ENCODE measurements around the gene ARL6IP5.

The ARL6IP5 gene

DNA sequence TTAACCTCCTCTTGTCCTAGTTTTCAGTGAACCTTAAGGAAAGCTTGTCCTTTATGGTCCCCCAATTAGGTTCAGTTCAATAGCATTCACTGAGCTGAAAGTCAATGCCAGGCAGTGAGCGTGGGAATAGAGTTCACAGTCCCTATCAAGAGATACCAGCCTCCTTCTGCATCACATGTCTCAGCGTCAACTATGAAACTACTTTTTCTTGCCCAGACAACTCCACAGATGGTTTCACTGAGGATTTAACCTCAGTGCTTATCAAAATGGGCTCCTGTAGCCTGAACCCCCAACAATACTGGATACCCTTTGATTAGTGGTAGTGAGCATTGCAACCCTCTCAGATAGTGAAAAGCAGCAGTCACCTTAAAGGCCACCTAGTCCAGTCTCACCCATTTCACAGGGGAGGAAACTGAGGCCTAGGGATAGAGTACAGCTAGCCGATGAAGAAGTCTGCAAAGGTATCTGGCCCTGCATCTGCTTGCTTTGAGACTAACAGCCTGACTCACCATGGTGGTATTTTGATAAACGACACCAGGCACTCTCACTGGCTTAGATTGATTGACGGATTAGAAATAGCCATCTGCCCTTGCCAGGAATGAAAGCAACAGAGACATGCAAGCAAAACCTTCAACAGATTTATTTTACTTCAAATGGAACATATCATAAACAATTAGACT lies 3.0 kb upstream of the ARL6IP5 start:
- no peak for TF ChIP-seq FOXM1 (IDR thresholded peaks at IDR 0.05; ENCODE audit: borderline replicate concordance, low read depth)
- no peak for TF ChIP-seq EGR1 (IDR thresholded peaks at IDR 0.05)
- TF ChIP-seq TAF1 (IDR thresholded peaks at IDR 0.05; ENCODE audit: low read depth) = no peak
- no peak for TF ChIP-seq RAD21 (IDR thresholded peaks at IDR 0.05; ENCODE audit: low read depth)
- no peak for TF ChIP-seq TCF12 (IDR thresholded peaks at IDR 0.05; ENCODE audit: low read depth)
- no peak for TF ChIP-seq YY1 (IDR thresholded peaks at IDR 0.05; ENCODE audit: low read depth)
- TF ChIP-seq NFIC (IDR thresholded peaks at IDR 0.05) = no peak
- no peak for TF ChIP-seq CEBPB (IDR thresholded peaks at IDR 0.05)
- TF ChIP-seq, protein P1, sequence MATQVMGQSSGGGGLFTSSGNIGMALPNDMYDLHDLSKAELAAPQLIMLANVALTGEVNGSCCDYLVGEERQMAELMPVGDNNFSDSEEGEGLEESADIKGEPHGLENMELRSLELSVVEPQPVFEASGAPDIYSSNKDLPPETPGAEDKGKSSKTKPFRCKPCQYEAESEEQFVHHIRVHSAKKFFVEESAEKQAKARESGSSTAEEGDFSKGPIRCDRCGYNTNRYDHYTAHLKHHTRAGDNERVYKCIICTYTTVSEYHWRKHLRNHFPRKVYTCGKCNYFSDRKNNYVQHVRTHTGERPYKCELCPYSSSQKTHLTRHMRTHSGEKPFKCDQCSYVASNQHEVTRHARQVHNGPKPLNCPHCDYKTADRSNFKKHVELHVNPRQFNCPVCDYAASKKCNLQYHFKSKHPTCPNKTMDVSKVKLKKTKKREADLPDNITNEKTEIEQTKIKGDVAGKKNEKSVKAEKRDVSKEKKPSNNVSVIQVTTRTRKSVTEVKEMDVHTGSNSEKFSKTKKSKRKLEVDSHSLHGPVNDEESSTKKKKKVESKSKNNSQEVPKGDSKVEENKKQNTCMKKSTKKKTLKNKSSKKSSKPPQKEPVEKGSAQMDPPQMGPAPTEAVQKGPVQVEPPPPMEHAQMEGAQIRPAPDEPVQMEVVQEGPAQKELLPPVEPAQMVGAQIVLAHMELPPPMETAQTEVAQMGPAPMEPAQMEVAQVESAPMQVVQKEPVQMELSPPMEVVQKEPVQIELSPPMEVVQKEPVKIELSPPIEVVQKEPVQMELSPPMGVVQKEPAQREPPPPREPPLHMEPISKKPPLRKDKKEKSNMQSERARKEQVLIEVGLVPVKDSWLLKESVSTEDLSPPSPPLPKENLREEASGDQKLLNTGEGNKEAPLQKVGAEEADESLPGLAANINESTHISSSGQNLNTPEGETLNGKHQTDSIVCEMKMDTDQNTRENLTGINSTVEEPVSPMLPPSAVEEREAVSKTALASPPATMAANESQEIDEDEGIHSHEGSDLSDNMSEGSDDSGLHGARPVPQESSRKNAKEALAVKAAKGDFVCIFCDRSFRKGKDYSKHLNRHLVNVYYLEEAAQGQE (IDR thresholded peaks at IDR 0.05; ENCODE audit: low read depth) = no peak
- TF ChIP-seq EP300 (IDR thresholded peaks at IDR 0.05; ENCODE audit: borderline replicate concordance) = no peak
- TF ChIP-seq ZBTB7A (IDR thresholded peaks at IDR 0.05; ENCODE audit: low read depth) = no peak
- TF ChIP-seq, protein P2, sequence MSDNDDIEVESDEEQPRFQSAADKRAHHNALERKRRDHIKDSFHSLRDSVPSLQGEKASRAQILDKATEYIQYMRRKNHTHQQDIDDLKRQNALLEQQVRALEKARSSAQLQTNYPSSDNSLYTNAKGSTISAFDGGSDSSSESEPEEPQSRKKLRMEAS (IDR thresholded peaks at IDR 0.05) = no peak
- no peak for TF ChIP-seq CREB1 (IDR thresholded peaks at IDR 0.05; ENCODE audit: low read depth)

DNA sequence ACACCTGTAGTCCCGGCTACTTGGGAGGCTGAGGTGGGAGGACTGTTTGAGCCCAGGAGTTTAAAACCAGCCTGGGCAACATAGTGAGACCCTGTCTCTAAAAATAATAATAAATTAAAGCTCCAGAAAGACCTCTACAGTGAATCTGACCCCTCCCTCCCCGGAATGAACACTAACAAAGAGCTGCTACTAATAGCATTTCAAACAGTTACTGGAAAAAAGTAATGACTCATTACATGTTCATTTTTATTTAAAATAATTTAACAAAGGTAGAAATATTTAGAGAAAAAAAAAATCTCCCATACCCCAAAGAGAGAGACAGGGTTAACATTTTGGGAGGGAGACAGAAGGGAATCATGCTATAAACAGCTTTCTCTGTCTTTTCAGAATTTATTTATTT lies 2.4 kb upstream of the ARL6IP5 start:
- TF ChIP-seq RAD21 (IDR thresholded peaks at IDR 0.05; ENCODE audit: low read depth) (no peak), TCF12 (IDR thresholded peaks at IDR 0.05; ENCODE audit: low read depth) (no peak), EP300 (IDR thresholded peaks at IDR 0.05; ENCODE audit: borderline replicate concordance) (no peak), TEAD4 (IDR thresholded peaks at IDR 0.05) (no peak), TAF1 (IDR thresholded peaks at IDR 0.05; ENCODE audit: low read depth) (no peak), EGR1 (IDR thresholded peaks at IDR 0.05) (no peak), CEBPB (IDR thresholded peaks at IDR 0.05) (no peak), CREB1 (IDR thresholded peaks at IDR 0.05; ENCODE audit: low read depth) (no peak), ZBTB7A (IDR thresholded peaks at IDR 0.05; ENCODE audit: low read depth) (no peak), YY1 (IDR thresholded peaks at IDR 0.05; ENCODE audit: low read depth) (no peak), FOXM1 (IDR thresholded peaks at IDR 0.05; ENCODE audit: borderline replicate concordance, low read depth) (no peak), NFIC (IDR thresholded peaks at IDR 0.05) (no peak)
- TF ChIP-seq, protein P3, sequence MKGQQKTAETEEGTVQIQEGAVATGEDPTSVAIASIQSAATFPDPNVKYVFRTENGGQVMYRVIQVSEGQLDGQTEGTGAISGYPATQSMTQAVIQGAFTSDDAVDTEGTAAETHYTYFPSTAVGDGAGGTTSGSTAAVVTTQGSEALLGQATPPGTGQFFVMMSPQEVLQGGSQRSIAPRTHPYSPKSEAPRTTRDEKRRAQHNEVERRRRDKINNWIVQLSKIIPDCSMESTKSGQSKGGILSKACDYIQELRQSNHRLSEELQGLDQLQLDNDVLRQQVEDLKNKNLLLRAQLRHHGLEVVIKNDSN (IDR thresholded peaks at IDR 0.05) = no peak
- TF ChIP-seq, protein P2 (IDR thresholded peaks at IDR 0.05) = no peak
- TF ChIP-seq, protein P1 (IDR thresholded peaks at IDR 0.05; ENCODE audit: low read depth) = no peak

DNA sequence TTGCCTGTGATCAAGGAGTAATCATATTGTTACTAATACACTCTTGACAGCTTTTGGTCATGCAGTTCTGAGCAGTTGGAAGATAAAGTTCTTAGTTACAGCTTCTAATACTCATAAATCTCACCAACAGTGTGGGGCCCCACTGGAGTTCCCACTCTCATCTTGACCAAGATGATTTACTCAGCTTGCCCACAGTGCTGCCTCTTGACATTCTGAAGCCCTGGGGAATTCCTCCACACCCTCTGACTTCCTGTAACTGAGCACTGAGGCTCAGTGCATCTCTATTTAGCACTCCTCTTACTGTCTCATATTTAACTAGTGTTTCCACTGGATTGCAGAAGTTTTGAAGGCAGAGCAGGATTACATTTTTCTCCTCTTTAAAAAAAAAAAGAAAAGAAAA lies 1.9 kb upstream of the ARL6IP5 start:
- TF ChIP-seq ZBTB7A (IDR thresholded peaks at IDR 0.05; ENCODE audit: low read depth) = no peak
- TF ChIP-seq, protein P1 (IDR thresholded peaks at IDR 0.05; ENCODE audit: low read depth) = no peak
- TF ChIP-seq, protein P3 (IDR thresholded peaks at IDR 0.05) = no peak

DNA sequence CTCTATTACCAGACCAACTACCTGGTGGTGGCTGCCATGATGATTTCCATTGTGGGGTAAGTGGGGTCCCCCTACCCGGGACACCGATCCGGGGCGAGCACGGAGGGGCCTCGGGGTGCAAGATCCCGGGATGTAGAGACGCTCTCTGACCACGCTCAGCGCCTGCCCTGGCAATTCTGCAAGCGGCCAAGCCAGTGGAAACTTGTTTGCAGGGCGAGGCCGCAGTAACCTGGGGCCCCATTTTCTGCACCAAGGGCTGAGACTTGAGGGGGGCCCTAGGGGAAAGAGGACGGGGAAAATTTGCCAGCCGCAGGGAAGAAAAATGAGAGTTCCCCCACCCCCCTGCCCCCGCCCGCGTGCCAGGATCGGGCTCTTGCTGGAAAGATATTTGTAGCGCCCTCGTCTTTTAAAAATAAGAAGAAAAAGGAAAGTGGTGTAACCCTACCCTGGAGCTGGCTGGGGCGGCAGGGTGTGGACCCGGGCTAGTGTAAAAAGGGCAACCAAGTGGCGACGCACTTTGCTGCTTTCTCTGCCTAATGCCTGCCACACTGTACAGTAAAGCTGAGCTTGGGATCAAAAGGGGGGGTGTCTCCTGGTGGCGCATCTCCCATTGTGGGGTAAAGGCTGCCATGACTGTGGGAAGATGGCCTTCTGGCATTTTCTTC lies 563 bp downstream of the ARL6IP5 start:
- no peak for TF ChIP-seq FOXM1 (IDR thresholded peaks at IDR 0.05; ENCODE audit: borderline replicate concordance, low read depth)
- no peak for TF ChIP-seq CREB1 (IDR thresholded peaks at IDR 0.05; ENCODE audit: low read depth)
- no peak; the same call in 1 of the 2 replicates for TF ChIP-seq TCF12 (IDR thresholded peaks at IDR 0.05; ENCODE audit: low read depth)
- TF ChIP-seq TAF1 (IDR thresholded peaks at IDR 0.05; ENCODE audit: low read depth) = 0 out of 2 replicates have a peak, but pooled peaks have one; percentile 8
- TF ChIP-seq YY1 (IDR thresholded peaks at IDR 0.05; ENCODE audit: low read depth) = 0 out of 2 replicates have a peak, but pooled peaks have one; percentile 4
- TF ChIP-seq RAD21 (IDR thresholded peaks at IDR 0.05; ENCODE audit: low read depth) = no peak
- TF ChIP-seq, protein P1 (IDR thresholded peaks at IDR 0.05; ENCODE audit: low read depth) = no peak
- no peak for TF ChIP-seq TEAD4 (IDR thresholded peaks at IDR 0.05)
- TF ChIP-seq, protein P2 (IDR thresholded peaks at IDR 0.05) = peak; percentile 0; the same call in 1 of the 2 replicates

Measured in Ishikawa (cell line).